SHP77 (cell line): Measurements from ENCODE around the gene TTLL8.
"Not testable (repeated sequence)": the region's sequence is repeated elsewhere in the genome, so short reads cannot be mapped to it uniquely, and the experiment has no call there.

Experiments
- DNase-seq, 2 experiments: peaks; one replicate each; lab custom pipeline; 2025; lab: John Stamatoyannopoulos, UW

The TTLL8 gene

DNA sequence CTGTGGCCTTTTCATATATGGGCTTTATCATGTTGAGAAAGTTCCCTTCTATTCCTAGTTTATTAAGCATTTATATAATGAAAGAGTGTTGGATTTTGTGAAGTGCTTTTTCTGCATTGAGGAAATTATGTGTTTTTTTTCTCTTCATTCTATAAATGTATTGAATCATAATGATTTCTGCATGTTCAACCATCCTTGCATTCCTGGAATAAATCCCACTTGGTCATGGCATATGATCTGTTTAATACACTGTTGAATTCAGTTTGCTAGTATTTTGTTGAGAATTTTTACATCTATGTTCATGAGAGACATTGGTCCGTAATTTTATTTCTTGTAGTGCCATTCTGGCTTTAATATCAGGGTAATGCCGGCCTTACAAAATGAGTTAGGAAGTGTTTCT lies 71.8 kb downstream of the TTLL8 start:
- no peak for DNase-seq

GRCh38 chr22:49983148-49984042 lies 74.7 kb downstream of the TTLL8 start:
- DNase-seq: no peak

DNA sequence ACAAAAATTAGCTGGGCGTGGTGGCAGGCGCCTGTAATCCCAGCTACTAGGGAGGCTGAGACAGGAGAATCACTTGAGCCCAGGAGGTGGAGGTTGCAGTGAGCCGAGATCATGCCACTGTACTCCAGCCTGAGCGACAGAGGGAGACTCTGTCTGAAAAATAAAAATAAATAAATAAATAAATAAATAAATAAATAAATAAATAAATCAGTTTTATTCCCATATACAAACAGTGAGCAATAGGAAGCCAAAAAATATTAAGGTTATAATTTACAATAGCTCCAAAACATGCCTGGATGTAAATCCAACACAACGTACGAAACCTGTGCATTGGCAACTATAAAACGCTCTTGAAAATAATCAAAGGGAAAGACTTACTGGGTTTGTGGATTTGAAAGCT lies 76.3 kb downstream of the TTLL8 start:
- not testable (repeated sequence) for DNase-seq

DNA sequence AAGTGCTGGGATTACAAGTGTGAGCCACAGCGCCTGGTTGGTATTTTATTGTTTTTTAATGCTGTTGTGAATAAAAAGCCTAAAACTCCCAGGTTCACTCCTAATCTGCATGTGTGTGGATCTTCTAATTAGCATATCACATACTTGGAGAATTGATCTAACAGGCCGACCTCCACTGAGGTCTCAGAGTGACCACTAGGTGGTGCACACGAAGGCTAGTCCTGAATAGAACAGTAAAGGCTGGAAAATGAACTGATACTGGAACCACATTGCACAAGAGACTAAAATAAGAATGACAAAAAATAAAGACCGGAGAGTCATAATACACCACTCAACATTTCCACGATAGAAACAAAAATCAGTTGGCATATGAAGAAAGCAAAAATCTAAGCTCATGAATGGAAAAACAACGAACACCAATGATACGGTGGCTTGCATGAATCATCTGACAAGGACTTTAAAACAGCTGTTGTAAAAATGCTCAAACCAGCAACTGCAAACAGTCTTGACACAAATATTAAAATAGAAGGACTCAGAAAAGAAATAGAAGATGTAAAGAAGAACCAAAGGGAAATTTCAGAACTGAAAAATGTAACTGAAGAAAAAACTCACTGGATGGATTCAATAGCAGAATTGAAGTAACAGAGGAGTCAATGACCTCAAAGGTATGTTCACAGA lies 78.4 kb downstream of the TTLL8 start:
- DNase-seq: peak in 1 of 2 experiments; percentile 25

DNA sequence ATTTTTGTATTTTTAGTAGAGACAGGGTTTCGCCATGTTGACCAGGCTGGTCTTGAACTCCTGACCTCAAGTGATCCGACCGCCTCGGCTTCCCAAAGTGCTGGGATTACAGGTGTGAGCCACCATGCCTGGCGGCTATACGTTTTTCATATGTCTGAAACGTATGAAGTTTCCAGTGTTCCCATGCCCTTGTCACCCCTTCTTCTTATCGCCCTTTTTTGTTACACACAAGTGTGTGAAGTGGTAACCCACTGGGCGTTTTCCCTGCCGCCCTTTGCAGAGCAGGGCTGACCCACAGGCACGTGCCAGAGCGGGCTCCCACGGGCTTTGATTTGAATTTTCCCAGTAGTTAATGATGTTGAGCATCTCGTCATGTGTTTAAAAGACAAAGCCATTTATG lies 80.5 kb downstream of the TTLL8 start:
- no peak for DNase-seq

GRCh38 chr22:49976439-49977175 lies 81.5 kb downstream of the TTLL8 start:
- no peak for DNase-seq

- DNase-seq: no peak
Observed at GRCh38 chr22:49975543-49976389, 82.3 kb downstream of the TTLL8 start.

GRCh38 chr22:49973018-49973961 lies 84.8 kb downstream of the TTLL8 start:
- no peak for DNase-seq

DNA sequence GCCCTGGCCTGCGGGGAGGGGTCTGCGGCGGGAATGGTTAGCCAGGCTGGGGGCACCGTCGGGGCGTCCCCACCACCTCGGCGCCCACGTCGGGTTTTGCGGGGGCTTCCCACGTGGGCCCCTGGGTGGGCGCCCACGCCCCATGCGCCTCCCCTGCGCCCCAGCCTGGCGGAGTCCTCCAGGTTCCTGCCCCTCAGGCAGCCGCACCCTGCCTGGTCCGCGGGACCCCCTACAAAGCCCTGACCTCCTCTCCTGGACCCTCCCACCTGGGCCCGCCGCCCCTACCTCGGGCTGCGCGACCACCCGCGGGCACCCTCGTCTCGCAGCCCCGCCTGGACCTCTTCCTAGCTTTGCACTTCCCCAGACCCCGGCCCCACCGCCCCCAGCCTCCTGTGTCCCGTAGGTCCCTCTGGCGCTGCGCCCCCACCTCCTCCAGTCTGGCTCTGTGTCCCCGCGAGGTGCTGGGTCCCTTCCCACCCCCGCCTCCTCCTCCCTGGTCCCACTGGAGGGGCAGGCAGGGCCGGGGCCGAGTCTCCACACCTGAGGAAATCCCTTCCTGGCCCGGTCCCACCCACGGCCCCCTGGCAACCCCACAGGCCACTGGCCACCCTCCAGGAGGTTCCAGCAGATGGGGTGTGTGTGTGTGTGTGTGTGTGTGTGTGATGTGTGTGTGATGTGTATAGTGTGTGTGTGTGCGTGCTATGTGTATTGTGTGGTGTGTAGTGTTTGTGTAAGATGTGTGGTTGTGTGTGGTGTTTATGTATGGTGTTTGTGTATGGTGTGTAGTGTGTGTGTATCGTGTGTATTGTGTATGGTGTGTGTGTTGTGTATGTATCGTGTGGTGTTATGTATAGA lies 85.7 kb downstream of the TTLL8 start:
- DNase-seq: no peak

GRCh38 chr22:49971232-49972162 lies 86.6 kb downstream of the TTLL8 start:
- no peak for DNase-seq

GRCh38 chr22:49970528-49971231 lies 87.4 kb downstream of the TTLL8 start:
- DNase-seq: peak; percentile 83 to 95

DNA sequence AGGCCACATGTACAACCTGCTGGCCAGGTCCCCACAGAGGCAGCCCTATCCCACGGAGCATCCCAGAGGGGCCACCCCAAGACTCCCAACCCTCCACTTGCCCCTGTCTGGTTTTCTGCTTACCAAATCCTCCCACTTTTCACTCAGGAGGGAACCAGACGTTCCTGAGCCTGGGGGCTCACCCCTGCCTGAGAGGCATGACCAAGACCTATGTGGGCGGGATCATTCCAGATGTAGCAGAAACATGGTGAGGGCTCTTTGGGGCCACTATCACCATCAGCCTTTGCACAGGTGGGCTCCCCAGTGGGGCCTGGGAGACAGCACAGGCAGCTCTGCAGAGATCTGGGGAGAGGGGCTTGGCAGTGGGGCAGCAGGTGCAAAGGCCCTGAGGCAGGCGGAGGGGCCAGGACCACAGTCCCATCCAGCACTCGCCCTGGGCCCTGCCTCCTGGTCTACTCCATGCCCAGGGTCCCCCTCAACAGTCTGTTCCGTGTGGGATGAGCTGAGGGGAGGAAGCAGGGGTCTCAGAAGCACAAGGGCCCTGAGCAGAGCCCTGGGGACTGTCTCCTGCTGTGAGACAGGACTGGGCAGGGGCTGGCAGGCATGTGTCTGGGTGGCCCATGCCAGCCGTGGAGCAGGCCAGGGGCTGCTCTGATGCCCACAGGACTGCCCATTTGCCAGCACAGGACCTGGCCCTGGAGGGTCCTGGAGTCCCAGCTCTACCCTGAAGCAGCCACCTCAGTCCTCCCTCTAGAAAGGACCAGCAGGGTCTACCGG lies 88.2 kb downstream of the TTLL8 start:
- no peak for DNase-seq

GRCh38 chr22:49968831-49969661 lies 89.1 kb downstream of the TTLL8 start:
- DNase-seq: no peak
